Spinal cord (tissue), 10 donors: ENCODE data around the gene ZNF436. TPM values are rescaled to one million over a fixed set of nuclear protein-coding genes. Genes with fewer than 3 reads are reported as not detected.
"Not testable (repeated sequence)": the region's sequence is repeated elsewhere in the genome, so short reads cannot be mapped to it uniquely, and the experiment has no call there.

Source experiments
- DNase-seq, 6 donors: peaks; one replicate each; pipeline versions ENCODE4 v3.0.0 to v3.0.0-alpha.2; 2013 to 2015; ENCODE audit warnings: low spot score in 6 of 6, low read depth in 4 of 6
- H3K27ac ChIP-seq: one replicate; pipeline ENCODE4 v1.5.1; 2013; ENCODE audit warnings: low read depth, low read length, control low read depth
- H3K27me3 ChIP-seq: one replicate; pipeline ENCODE4 v1.6.1; 2013; ENCODE audit warnings: low read length; ENCODE audit not compliant: control insufficient read depth, insufficient read depth
- H3K36me3 ChIP-seq: one replicate; pipeline ENCODE4 v1.6.1; 2013; ENCODE audit warnings: low read length; ENCODE audit not compliant: control insufficient read depth, insufficient read depth
- H3K4me1 ChIP-seq: one replicate; pipeline ENCODE4 v1.6.1; 2013; ENCODE audit warnings: low read length; ENCODE audit not compliant: control insufficient read depth, insufficient read depth
- H3K4me3 ChIP-seq: one replicate; pipeline ENCODE4 v1.5.1; 2013; ENCODE audit warnings: low read depth, low read length, control low read depth
- H3K9me3 ChIP-seq: one replicate; pipeline ENCODE4 v1.6.1; 2013; ENCODE audit warnings: low read length; ENCODE audit not compliant: control insufficient read depth, insufficient read depth
- WGBS: methylation state at CpG from one replicate; pipeline ENCODE4 v1.1.5; 2013; ENCODE audit warnings: missing lambda C conversion rate; ENCODE audit not compliant: insufficient coverage; 5-methylcytosine and 5-hydroxymethylcytosine counted together
- polyA plus RNA-seq, 2 donors: library from polyadenylated mRNA; unstranded; fragments of 120-200 nt; gene quantifications; one replicate each; pipeline ENCODE4 v1.2.1, GENCODE V29; 2013; ENCODE audit not compliant: insufficient read length in 2 of 2
- total RNA-seq, 2 donors: library from RNA; depleted of rRNA in 1 of 2; stranded (reverse); fragments of 120-200 nt in 1 of 2; fragments of >200 nt in 1 of 2; gene quantifications; one replicate each; pipeline versions ENCODE4 v1.2.3 to v1.2.4, GENCODE V29; 2013 to 2014
- donor health status: healthy.

The ZNF436 gene
- total and polyA plus RNA-seq, 4 donors: 33.6 to 53.4 (median 45.3) TPM

GRCh38 chr1:23339632-23340031 lies 30.0 kb downstream of the ZNF436 start:
- Histone ChIP-seq H3K27me3 (no peaks in the 10 kb centered on the region), H3K4me1 (peaks cover under 1% of the 10 kb centered on the region), H3K4me3 (no peak overlapping the region), H3K36me3 (peaks cover 23% of the 10 kb centered on the region), H3K27ac (no peak overlapping the region), H3K9me3 (no peaks in the 10 kb centered on the region)
- WGBS: 60% methylated on average over 3 of the region's 4 CpGs
- DNase-seq: no peak

DNA sequence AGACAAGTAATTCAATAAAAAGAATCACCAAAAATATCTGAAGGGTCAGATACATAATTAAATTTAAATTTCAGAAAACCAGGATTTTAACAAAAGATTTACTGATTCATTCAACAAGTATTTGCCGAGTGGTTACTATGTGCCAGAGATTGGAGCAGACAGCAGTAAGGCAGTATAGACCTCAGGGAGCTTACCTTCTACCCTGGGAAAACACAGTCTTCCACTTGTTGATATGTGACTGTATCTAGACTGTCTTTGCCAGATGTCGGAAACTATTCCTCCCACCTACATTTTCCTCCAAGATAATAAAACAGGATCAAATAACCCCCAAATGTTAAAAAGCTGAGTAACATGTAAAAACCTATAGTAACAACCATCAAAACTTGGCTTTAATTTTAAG lies 31.8 kb downstream of the ZNF436 start:
- DNase-seq: no peak
- Histone ChIP-seq H3K9me3 (no peaks in the 10 kb centered on the region), H3K27ac (no peak overlapping the region), H3K4me1 (no peaks in the 10 kb centered on the region), H3K27me3 (no peaks in the 10 kb centered on the region), H3K36me3 (peaks cover 34% of the 10 kb centered on the region), H3K4me3 (no peak overlapping the region)
- WGBS: no CpG with 5 or more reads among the region's 2 CpGs

- WGBS: 84% methylated on average over 4 of the region's 8 CpGs
- H3K9me3 ChIP-seq: no peaks in the 10 kb centered on the region
- peaks cover 72% of the 10 kb centered on the region for H3K36me3 ChIP-seq
Observed at GRCh38 chr1:23331713-23332112, 37.9 kb downstream of the ZNF436 start.

DNA sequence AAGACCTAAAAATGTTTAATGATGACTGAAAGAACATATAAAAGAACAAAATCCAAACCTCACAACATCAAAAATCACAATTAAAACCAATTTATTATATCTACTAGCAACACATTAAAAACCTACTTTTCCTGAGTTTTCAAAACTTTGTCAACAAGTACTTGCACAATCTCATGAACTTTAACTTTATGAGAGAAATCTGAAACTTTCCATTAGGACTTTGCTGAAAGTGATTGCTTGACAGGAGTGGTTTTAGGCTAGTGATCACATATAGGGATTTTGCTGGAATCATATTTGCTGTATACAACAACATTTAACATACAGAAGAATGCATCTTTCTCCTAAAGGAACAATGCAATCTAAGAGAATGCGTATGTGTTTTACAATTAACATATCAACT lies 38.8 kb downstream of the ZNF436 start:
- no CpG with 5 or more reads among the region's 1 CpG for WGBS
- Histone ChIP-seq H3K4me3 (no peak overlapping the region), H3K27me3 (no peaks in the 10 kb centered on the region), H3K36me3 (peaks cover 73% of the 10 kb centered on the region), H3K9me3 (no peaks in the 10 kb centered on the region), H3K27ac (no peak overlapping the region), H3K4me1 (no peaks in the 10 kb centered on the region)
- DNase-seq: no peak

More at GRCh38 chr1:23331713-23332112, 37.9 kb downstream of the ZNF436 start:
- Histone ChIP-seq H3K4me3 (no peak overlapping the region), H3K27me3 (no peaks in the 10 kb centered on the region), H3K4me1 (no peaks in the 10 kb centered on the region), H3K27ac (no peak overlapping the region)
- DNase-seq: no peak

GRCh38 chr1:23325393-23325792 lies 44.2 kb downstream of the ZNF436 start:
- H3K36me3 ChIP-seq: peaks cover 46% of the 10 kb centered on the region
- H3K27ac ChIP-seq: no peak overlapping the region
- H3K9me3 ChIP-seq: no peaks in the 10 kb centered on the region
- H3K4me3 ChIP-seq: no peak overlapping the region
- no peaks in the 10 kb centered on the region for H3K27me3 ChIP-seq
- no peaks in the 10 kb centered on the region for H3K4me1 ChIP-seq
- WGBS: 97% methylated on average over 2 of the region's 2 CpGs
- DNase-seq: no peak

GRCh38 chr1:23322770-23323169 lies 46.9 kb downstream of the ZNF436 start:
- H3K27ac ChIP-seq: no peak overlapping the region
- no peaks in the 10 kb centered on the region for H3K4me1 ChIP-seq
- H3K4me3 ChIP-seq: no peak overlapping the region
- no peaks in the 10 kb centered on the region for H3K9me3 ChIP-seq
- no CpG with 5 or more reads among the region's 1 CpG for WGBS
- DNase-seq: no peak
- H3K36me3 ChIP-seq: peaks cover 30% of the 10 kb centered on the region
- no peaks in the 10 kb centered on the region for H3K27me3 ChIP-seq

DNA sequence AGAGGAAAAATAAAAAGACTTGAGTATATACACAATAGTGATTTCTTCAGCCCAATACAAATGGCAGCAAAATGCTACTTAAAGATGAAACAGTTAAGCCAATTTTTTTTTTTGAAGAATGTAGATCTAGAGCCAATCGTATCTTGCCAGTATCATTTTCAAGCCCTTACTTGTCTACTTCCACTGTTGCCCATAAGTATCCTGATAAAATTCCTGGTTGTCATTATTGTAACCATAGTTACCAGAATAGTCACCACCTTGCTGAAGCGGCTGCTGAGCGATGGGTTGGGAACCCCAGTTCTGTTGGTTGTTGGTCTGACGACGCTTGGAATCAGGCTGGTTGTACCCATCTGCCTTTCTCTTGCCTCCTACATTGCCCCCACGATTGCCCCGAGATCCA lies 59.4 kb downstream of the ZNF436 start:
- H3K4me1 ChIP-seq, H3K9me3 ChIP-seq, H3K27me3 ChIP-seq, H3K27ac ChIP-seq, H3K4me3 ChIP-seq, DNase-seq, H3K36me3 ChIP-seq: not testable (repeated sequence)
- WGBS: 91% methylated on average over 6 of the region's 7 CpGs

Other genes with a start within 250 kb of the ZNF436 start
- 10 to 100 TPM; 24.3 to 25.4 TPM for gene LUZP1, start 201.0 kb downstream of the ZNF436 start, total RNA-seq
- 10 to 100 TPM; 17.6 to 19.2 TPM for gene LUZP1, start 201.0 kb downstream of the ZNF436 start, polyA plus RNA-seq
- 1 to 10 TPM in 1 of 2 donors, under 1 TPM in 1; 0.66 to 2.4 TPM for gene HTR1D, start 152.3 kb downstream of the ZNF436 start, total RNA-seq
- 1 to 10 TPM; 5.1 to 6.5 TPM for gene HTR1D, start 152.3 kb downstream of the ZNF436 start, polyA plus RNA-seq
- gene HNRNPR, start 25.6 kb downstream of the ZNF436 start, total RNA-seq: 100 to 1,000 TPM; 109 to 143 TPM
- gene HNRNPR, start 25.6 kb downstream of the ZNF436 start, polyA plus RNA-seq: 100 to 1,000 TPM; 191 to 204 TPM
- 10 to 100 TPM; 15.4 to 32.6 TPM for gene TCEA3, start 54.9 kb upstream of the ZNF436 start, total RNA-seq
- gene TCEA3, start 54.9 kb upstream of the ZNF436 start, polyA plus RNA-seq: 10 to 100 TPM in 1 of 2 donors, 1 to 10 TPM in 1; 9.1 to 17.8 TPM
- gene ASAP3, start 114.3 kb upstream of the ZNF436 start, total RNA-seq: 10 to 100 TPM; 33.3 to 60.6 TPM
- 10 to 100 TPM; 34.9 to 41.3 TPM for gene ASAP3, start 114.3 kb upstream of the ZNF436 start, polyA plus RNA-seq
- gene E2F2, start 161.4 kb upstream of the ZNF436 start, total RNA-seq: 1 to 10 TPM; 3.7 to 5.8 TPM
- gene E2F2, start 161.4 kb upstream of the ZNF436 start, polyA plus RNA-seq: 1 to 10 TPM; 3.1 to 3.5 TPM
- 100 to 1,000 TPM; 120 to 356 TPM for gene ID3, start 189.7 kb upstream of the ZNF436 start, total RNA-seq
- 100 to 1,000 TPM; 199 to 201 TPM for gene ID3, start 189.7 kb upstream of the ZNF436 start, polyA plus RNA-seq